Activated B cell treated with CpG ODN at 0.5 μM for 24 hours (primary cell): ENCODE measurements around the gene PNPLA2. TPM values are rescaled to one million over a fixed set of nuclear protein-coding genes. Genes with fewer than 3 reads are reported as not detected.

Experiments
- ATAC-seq: fragments of 200-7000 bp; cut with Tn5 transposase; one replicate; pipeline ENCODE4 v1.10.0; 2021; ENCODE audit warnings: low read depth, mild to moderate bottlenecking, moderate library complexity
- CTCF ChIA-PET: fragments of 350-600 bp; sonication (Branson Sonifier 250); formaldehyde crosslinking; loops from one replicate; lab custom pipeline; 2021; ENCODE audit warnings: antibody characterized with exemption; lab: Charles Lee
- POLR2A ChIA-PET: fragments of 350-600 bp; sonication (Branson Sonifier 250); formaldehyde crosslinking; loops from one replicate; lab custom pipeline; 2021; ENCODE audit warnings: antibody characterized with exemption; lab: Charles Lee
- DNase-seq: peaks from one replicate; pipeline ENCODE4 v3.0.0; 2022
- H3K27ac Mint-ChIP-seq: one replicate; pipeline ENCODE4 v1.8.0; 2020; ENCODE audit warnings: mixed read lengths
- H3K27me3 Mint-ChIP-seq: one replicate; pipeline ENCODE4 v1.8.0; 2021; ENCODE audit warnings: mixed read lengths
- H3K36me3 Mint-ChIP-seq: one replicate; pipeline ENCODE4 v1.8.0; 2021; ENCODE audit warnings: low read depth, mixed read lengths
- H3K4me1 Mint-ChIP-seq: one replicate; pipeline ENCODE4 v1.8.0; 2021; ENCODE audit warnings: mixed read lengths
- H3K4me3 Mint-ChIP-seq: one replicate; pipeline ENCODE4 v1.8.0; 2020; ENCODE audit warnings: mild to moderate bottlenecking, mixed read lengths
- H3K9me3 Mint-ChIP-seq: one replicate; pipeline ENCODE4 v1.8.0; 2020; ENCODE audit warnings: mixed read lengths
- CTCF ChIP-seq: fragments of 200-600 bp; IDR thresholded peaks from one replicate; pipeline ENCODE4 v1.8.0; 2022; ENCODE audit warnings: antibody characterized with exemption, mild to moderate bottlenecking
- intact Hi-C: fragments of 100-400 bp; cut with micrococcal nuclease; formaldehyde crosslinking; loops from one replicate; pipeline ENCODE4 v1.15.1; 2024
- total RNA-seq: library from RNA; stranded (reverse); gene quantifications from 2 replicates; pipeline ENCODE4 v1.2.3, GENCODE V29; 2022

Gene PNPLA2
- total RNA-seq, 1 donor from 2014 or later, result 53.2 TPM

- CTCF ChIA-PET, result no interaction called here
- ATAC-seq, result no peak
These were observed 46.0 kb upstream of the PNPLA2 start for GRCh38 chr11:772429-773390.

GRCh38 chr11:773425-773824, 45.3 kb upstream of the PNPLA2 start:
- DNase-seq, result no peak
- Mint-ChIP-seq H3K4me1 (peaks cover 13% of the 10 kb centered on the region), H3K9me3 (no peaks in the 10 kb centered on the region), H3K36me3 (peaks cover 22% of the 10 kb centered on the region), H3K27ac (no peak overlapping the region), H3K4me3 (no peak overlapping the region), H3K27me3 (no peaks in the 10 kb centered on the region)
- ATAC-seq, result no peak
- CTCF ChIA-PET, result no interaction called here
- POLR2A ChIA-PET, result no interaction called here
- no peak for TF ChIP-seq CTCF
- intact Hi-C loops, result no loop called here

More at GRCh38 chr11:772429-773390, 46.0 kb upstream of the PNPLA2 start:
- Mint-ChIP-seq H3K27ac (no peak overlapping the region), H3K27me3 (no peaks in the 10 kb centered on the region), H3K4me1 (peaks cover 11% of the 10 kb centered on the region), H3K9me3 (no peaks in the 10 kb centered on the region), H3K4me3 (no peak overlapping the region), H3K36me3 (peaks cover 22% of the 10 kb centered on the region)
- no peak for DNase-seq
- POLR2A ChIA-PET, result no interaction called here
- no peak for TF ChIP-seq CTCF
- intact Hi-C loops, result no loop called here

- Mint-ChIP-seq H3K4me3 (no peak overlapping the region), H3K9me3 (no peaks in the 10 kb centered on the region), H3K27me3 (no peaks in the 10 kb centered on the region), H3K27ac (no peak overlapping the region), H3K36me3 (peaks cover 22% of the 10 kb centered on the region), H3K4me1 (peaks cover 13% of the 10 kb centered on the region)
- intact Hi-C loops, result no loop called here
- ChIA-PET CTCF (no interaction called here), POLR2A (no interaction called here)
- no peak for TF ChIP-seq CTCF
- no peak for DNase-seq
- no peak for ATAC-seq
These were observed 44.9 kb upstream of the PNPLA2 start for GRCh38 chr11:773830-774229.

GRCh38 chr11:774873-775592, 43.7 kb upstream of the PNPLA2 start:
- Mint-ChIP-seq H3K9me3 (no peaks in the 10 kb centered on the region), H3K4me3 (peak overlapping the region; percentile 66), H3K27me3 (no peaks in the 10 kb centered on the region), H3K36me3 (peaks cover 15% of the 10 kb centered on the region), H3K4me1 (peaks cover 16% of the 10 kb centered on the region), H3K27ac (peak overlapping the region; percentile 41)
- intact Hi-C loops, result no loop called here
- ATAC-seq (no peak), DNase-seq (no peak)
- TF ChIP-seq CTCF, result no peak
- ChIA-PET POLR2A (interaction anchor here (1.0 kb wide), 1 partner anchor 160 kb away, joined by 3 read pairs; no protein-coding TSS in a partner anchor), CTCF (no interaction called here)

GRCh38 chr11:776263-776560, 42.5 kb upstream of the PNPLA2 start:
- ChIA-PET POLR2A (interaction anchor here (0.7 to 2.7 kb wide), 6 partner anchors 17 to 48 kb away, joined by 3 to 23 read pairs (median 4); partner anchors contain the start of genes RPLP2 and TALDO1), CTCF (no interaction called here)
- Mint-ChIP-seq H3K4me1 (peaks cover 16% of the 10 kb centered on the region), H3K36me3 (peaks cover 7% of the 10 kb centered on the region), H3K9me3 (no peaks in the 10 kb centered on the region), H3K27me3 (no peaks in the 10 kb centered on the region), H3K4me3 (peak overlapping the region; percentile 80), H3K27ac (peak overlapping the region; percentile 56)
- TF ChIP-seq CTCF, result no peak
- intact Hi-C loops, result loop anchor here (2.0 kb wide), 1 partner anchor 67 kb away; the partner anchor contains the start of genes POLR2L and TSPAN4
- ATAC-seq (no peak), DNase-seq (no peak)
